NCI-H524 (cell line): Measurements from ENCODE around the gene ARCN1.
"Not testable (repeated sequence)": the region's sequence is repeated elsewhere in the genome, so short reads cannot be mapped to it uniquely, and the experiment has no call there.

ENCODE experiments used
- DNase-seq, 2 experiments: peaks; one replicate each; lab custom pipeline; 2025; lab: John Stamatoyannopoulos, UW

The ARCN1 gene

DNA sequence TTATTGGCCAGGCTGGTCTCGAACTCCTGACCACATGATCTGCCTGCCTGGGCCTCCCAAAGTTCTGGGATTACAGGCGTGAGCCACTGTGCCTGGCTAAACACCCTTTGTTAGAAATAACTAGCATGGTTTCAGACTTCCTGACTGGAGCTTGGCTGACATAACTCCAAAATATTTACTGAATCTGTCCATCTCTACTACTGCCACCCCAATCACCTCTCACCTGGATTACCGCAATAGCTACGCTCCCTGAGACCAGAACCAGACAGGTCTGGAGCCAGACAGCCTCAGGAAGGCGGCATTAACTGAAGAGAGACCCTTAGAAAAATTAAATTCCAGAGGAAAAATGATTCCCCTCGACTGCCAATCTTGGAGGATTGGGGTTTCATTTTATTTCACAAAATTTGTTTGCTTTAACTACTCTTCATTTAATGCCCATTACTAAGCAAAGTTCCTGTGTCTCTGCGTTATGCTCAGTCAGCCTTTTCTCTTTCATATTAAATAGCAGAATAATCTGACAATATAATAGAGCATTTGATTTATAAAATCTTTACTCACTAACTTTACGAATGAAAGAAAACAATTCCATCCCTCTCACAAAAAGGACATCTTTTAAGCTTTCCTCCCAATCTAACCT lies 28.1 kb upstream of the ARCN1 start:
- DNase-seq, result no peak

DNA sequence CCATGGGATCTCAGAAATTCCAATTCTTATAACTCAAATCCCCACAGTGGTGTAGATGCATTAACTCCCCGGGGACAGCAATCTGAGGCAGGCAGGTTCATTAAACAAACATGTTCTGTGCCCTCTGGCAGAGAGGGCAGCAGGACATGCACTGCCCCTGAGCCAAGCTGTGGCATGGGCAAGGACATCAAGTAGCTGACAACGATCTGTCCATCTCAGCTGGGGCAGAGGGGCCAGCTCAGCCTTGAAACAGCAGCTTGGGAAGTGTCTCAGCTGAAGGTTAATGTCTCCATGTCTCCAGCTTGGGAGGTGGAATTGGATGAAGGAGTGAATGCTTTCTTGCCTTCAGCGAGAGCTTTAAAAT lies 27.6 kb upstream of the ARCN1 start:
- DNase-seq, result no peak

DNA sequence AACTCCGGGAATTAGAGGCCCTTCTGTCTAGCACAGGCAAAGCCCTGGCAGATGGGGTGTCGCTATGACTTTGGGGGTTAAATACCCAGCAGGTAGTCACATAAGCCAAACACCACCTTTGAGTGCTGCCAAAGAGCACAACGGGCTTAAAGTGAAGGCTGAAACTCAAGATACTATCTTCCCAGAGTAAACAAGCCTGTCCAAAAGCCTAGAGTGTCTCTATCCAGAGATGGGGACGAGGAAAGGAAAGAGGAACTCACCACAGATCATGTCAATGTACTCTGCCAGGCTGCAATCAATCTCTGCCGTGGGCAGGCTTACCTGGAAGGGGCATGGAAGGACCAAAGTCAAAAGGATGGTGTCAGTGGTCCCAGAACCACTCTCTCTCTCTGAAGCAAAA lies 26.7 kb upstream of the ARCN1 start:
- DNase-seq, result no peak

GRCh38 chr11:118547132-118547531 lies 25.1 kb upstream of the ARCN1 start:
- DNase-seq, result no peak

GRCh38 chr11:118552341-118552740 lies 19.9 kb upstream of the ARCN1 start:
- DNase-seq, result no peak

DNA sequence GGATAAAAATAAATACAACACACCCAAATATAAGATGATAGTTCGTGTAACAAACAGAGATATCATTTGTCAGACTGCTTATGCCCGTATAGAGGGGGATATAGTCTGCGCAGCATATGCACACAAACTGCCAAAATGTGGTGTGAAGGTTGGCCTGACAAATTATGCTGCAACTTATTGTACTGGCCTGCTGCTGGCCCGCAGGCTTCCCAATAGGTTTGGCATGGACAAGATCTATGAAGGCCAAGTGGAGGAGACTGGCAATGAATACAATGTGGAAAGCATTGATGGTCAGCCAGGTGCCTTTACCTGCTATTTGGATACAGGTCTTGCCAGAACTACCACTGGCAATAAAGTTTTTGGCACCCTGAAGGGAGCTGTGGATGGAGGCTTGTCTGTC lies 11.4 kb upstream of the ARCN1 start:
- no peak for DNase-seq

DNA sequence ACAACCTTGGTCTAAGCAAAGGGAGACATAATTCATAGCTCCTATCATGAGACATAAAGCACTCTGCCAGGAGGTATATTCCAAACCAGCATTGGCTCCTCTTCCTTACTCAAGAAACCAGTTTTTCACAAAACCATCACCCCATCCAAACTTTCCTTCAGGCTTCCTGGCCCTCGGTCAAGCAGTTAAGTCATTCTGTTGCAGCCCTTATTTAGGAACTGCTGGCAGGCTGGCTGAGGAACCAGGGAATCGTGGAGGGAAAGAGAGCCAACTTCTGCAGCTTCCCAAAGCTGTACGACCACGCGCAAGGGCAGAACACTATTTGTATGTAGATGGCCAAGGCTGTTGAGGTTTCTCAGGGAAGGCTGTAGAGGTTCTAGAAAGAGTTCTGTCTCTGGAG lies 7.2 kb upstream of the ARCN1 start:
- no peak for DNase-seq

DNA sequence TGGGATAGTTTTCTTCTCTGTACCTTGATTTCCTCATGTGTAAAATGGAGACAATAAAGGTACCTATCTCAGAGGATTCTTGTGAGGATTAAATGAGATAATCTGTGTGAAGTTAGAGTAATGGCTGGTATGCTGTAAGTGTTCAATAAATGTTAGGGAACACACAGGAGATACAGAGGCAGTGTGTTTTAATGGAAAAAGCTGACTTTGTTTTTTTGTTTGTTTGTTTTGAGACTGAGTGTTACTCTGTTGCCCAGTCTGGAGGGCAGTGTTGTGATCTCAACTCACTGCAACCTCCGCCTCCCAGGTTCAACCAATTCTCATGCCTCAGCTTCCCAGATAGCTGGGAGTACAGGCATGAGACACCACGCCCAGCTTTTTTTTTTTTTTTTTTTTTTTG lies 2.5 kb upstream of the ARCN1 start:
- DNase-seq, result no peak

GRCh38 chr11:118570787-118571186 lies 1.4 kb upstream of the ARCN1 start:
- DNase-seq, result no peak

DNA sequence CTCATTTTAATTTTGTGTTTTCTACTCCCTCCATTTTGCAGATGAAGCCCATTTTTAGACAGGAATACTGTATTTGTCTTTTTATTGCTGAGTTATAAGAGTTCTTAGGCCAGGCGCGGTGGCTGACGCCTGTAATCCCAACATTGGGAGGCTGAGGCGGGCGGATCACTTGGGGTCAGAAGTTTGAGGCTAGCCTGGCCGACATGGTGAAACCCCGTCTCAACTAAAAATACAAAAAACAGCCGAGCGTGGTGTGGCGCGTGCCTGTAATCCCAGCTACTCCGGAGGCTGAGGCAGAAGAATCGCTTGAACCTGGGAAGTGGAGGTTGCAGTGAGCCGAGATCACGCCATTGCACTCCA lies 528 bp upstream of the ARCN1 start:
- not testable (repeated sequence) for DNase-seq

DNA sequence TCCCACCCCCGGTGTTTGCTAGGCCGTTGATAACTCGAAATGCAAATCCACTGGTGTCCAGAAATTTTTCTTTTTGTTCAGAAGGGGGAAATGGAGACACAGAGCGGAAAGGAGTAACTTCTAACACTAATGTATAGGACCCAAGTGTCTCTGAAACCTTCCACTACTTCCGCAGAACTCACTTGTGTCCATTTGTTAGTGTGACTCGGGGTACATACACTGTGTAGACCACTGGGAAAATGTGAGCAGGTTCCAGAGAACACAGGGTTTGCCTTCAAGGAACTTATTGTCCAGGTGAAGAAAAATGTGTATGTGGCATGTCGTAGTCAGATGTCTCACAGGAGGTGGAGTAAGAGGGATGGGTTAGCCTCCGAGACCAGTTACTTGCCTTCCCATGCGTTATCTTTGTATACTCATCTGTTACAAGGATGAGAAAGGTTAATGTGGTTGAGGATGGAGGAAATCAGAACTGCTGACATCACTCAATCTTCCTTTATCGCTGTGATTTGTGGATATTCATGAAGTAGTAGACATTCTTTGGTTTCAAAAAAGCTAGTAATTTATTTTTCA lies 857 bp downstream of the ARCN1 start:
- DNase-seq, result peak in 1 of 2 experiments; percentile 9

GRCh38 chr11:118574636-118575035 lies 2.4 kb downstream of the ARCN1 start:
- DNase-seq, result no peak

DNA sequence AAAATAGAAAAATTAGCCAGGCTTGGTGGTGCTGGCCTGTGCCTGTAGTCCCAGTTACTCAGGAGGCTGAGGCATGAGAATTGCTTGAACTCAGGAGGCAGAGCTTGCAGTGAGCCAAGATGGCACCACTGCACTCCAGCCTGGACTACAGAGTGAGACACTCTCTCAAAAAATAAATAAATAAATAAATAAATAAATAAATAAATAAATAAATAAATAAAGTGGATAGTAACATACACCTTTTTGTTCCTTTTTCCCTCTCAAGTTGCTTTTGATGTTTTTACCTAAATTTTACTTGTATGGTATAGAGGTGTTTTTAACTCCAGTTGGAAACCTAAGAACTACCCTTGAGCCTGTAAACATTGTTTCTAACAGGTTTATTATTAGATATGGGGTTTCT lies 5.8 kb downstream of the ARCN1 start:
- DNase-seq, result not testable (repeated sequence)

- peak in 1 of 2 experiments; percentile 59 for DNase-seq
These were observed 8.8 kb downstream of the ARCN1 start for GRCh38 chr11:118581057-118581456.

GRCh38 chr11:118587952-118588351 lies 15.7 kb downstream of the ARCN1 start:
- no peak for DNase-seq

DNA sequence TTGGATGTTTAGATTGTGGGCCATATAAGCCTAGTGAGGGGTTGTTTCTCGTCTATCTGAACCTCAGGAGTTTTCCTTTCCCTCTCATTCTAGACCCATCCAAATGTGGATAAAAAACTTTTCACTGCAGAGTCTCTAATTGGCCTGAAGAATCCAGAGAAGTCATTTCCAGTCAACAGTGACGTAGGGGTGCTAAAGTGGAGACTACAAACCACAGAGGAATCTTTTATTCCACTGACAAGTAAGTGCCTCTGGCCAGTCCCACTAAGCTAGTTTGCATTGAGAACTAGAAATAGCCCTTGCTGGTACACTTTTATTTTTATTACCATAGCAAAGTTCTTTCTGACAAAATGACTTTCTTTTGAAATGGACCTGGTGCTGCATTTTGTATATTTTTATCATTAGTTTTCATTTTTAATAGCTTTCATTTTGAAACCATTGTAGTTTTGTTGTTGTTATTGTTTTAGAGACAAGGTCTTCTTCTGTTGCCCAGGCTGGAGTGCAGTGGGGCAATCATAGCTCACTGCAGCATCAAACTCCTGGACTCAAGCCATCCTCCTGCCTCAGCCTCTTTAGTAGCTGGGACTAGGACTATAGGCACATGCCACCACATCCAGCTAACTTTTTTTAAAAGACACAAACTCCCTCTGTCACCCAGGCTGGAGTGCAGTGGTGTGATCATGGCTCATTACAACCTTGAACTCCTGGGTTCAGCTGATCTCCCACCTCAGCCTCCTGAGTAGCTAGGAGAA lies 20.6 kb downstream of the ARCN1 start:
- no peak for DNase-seq

- DNase-seq, result peak in 1 of 2 experiments; percentile 18
These were observed 22.8 kb downstream of the ARCN1 start for GRCh38 chr11:118594984-118595383.

- DNase-seq, result no peak
These were observed 24.3 kb downstream of the ARCN1 start for GRCh38 chr11:118596224-118597146.

- DNase-seq, result no peak
These were observed 25.3 kb downstream of the ARCN1 start for GRCh38 chr11:118597556-118597955.

DNA sequence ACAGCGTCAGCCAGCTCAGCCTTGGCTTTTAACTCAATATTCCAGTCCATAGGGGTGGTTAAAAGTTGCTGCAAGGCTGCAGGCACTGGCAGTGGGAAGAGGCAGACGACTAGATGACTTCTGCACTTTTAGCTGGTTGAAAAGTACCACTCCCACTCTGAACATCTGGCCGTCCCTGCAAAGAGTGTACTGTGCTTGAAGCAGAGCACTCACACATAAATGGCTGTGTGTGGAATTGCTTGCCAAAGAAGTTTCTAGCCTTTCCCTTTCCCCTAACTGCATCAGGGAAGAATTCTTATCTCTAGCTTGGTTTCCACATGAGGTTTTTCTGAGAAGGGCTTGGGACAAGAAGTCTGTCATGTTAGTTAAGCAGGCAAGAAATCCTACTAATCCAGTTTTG lies 30.1 kb downstream of the ARCN1 start:
- no peak for DNase-seq

- not testable (repeated sequence) for DNase-seq
These were observed 31.5 kb downstream of the ARCN1 start for GRCh38 chr11:118603709-118604108.

DNA sequence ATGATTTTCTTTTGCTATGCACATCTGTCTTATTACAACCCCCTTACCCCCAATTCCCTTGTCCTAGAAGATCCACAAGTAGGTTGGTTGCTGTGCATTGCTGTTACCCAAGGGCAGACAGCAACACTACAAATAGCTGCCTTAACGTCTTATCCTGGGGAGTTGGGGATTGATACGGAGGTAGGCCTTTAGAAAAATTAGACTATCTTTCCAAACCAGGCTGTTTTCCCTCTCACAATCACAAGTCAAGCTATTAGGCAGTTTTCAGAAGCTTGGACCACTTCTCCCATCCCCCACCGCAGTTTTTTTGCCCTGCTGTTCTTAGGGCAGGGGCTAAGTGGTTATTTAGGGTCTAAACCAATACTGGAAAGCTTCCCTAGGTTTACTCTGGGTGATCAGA lies 32.4 kb downstream of the ARCN1 start:
- no peak for DNase-seq
